Measurements from ENCODE around the gene VPS11.

GRCh38 chr11:119099711-119100110 is 32.1 kb downstream of the VPS11 start:
- TF ChIP-seq CTCF (IDR thresholded peaks at IDR 0.05), result no peak
- no peak for TF ChIP-seq POLR2A (IDR thresholded peaks at IDR 0.05)

Measured in heart left ventricle (tissue), 13 donors.